ENCODE data around the gene FOXA3.

GRCh38 chr19:45834970-45835369 is 29.2 kb upstream of the FOXA3 start:
- TF ChIP-seq, protein P1, sequence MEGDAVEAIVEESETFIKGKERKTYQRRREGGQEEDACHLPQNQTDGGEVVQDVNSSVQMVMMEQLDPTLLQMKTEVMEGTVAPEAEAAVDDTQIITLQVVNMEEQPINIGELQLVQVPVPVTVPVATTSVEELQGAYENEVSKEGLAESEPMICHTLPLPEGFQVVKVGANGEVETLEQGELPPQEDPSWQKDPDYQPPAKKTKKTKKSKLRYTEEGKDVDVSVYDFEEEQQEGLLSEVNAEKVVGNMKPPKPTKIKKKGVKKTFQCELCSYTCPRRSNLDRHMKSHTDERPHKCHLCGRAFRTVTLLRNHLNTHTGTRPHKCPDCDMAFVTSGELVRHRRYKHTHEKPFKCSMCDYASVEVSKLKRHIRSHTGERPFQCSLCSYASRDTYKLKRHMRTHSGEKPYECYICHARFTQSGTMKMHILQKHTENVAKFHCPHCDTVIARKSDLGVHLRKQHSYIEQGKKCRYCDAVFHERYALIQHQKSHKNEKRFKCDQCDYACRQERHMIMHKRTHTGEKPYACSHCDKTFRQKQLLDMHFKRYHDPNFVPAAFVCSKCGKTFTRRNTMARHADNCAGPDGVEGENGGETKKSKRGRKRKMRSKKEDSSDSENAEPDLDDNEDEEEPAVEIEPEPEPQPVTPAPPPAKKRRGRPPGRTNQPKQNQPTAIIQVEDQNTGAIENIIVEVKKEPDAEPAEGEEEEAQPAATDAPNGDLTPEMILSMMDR (conservative IDR thresholded peaks at IDR 0.05; ENCODE audit: low read depth, low read length), result no peak
- no peak for TF ChIP-seq EZH2 (IDR thresholded peaks at IDR 0.05; ENCODE audit: borderline replicate concordance, low read depth, low read length, poor library complexity, severe bottlenecking)
